HepG2 (cell line): Measurements from ENCODE around the gene VILL. TPM values are rescaled to one million over a fixed set of nuclear protein-coding genes. Genes with fewer than 3 reads are reported as not detected.

Experiments used
- ATAC-seq: fragments of 200-7000 bp; cut with Tn5 transposase; 3 replicates; pipeline ENCODE4 v1.9.1; 2020; ENCODE audit warnings: mild to moderate bottlenecking, moderate library complexity
- BruUV-seq: library from RNA; stranded (reverse); fragments of 400-500 nt; replicated peaks from 2 replicates; lab custom pipeline; 2021; lab: Mats Ljungman, UMichigan
- CTCF ChIA-PET: fragments of 300-600 bp; formaldehyde crosslinking; extraction: SDS; loops from one replicate; lab custom pipeline; 2021; ENCODE audit warnings: low total read pairs, inconsistent platforms, low intra/inter-chr PET ratio; lab: Yijun Ruan, JAX
- POLR2A ChIA-PET: fragments of 350-600 bp; sonication (Branson Sonifier 250); formaldehyde crosslinking; loops from one replicate; lab custom pipeline; 2020; ENCODE audit warnings: antibody characterized with exemption, inconsistent platforms; lab: Yijun Ruan, JAX
- DNase-seq: peaks from one replicate; pipeline ENCODE4 v3.0.0-alpha.2; 2015; ENCODE audit warnings: low spot score
- FAIRE-seq: peaks from 3 replicates; lab custom pipeline; 2011; peaks lifted over from hg19 to GRCh38; lab: Jason Lieb, UNC
- H2AFZ ChIP-seq: one replicate; pipeline ENCODE4 v1.6.1; 2011; ENCODE audit warnings: low read length, inconsistent platforms
- H3K27ac ChIP-seq: fragments of 300-600 bp; 3 replicates; pipeline ENCODE4 v1.8.0; 2011; ENCODE audit warnings: mixed run types, mild to moderate bottlenecking, mixed read lengths, low read length, inconsistent platforms; ENCODE audit not compliant: insufficient read depth; ENCODE audit errors: extremely low read length
- H3K27me3 ChIP-seq, 2 experiments: fragments of 200-600 bp in 1 of 2; 2 replicates in 1 of 2; 3 replicates in 1 of 2; pipeline versions ENCODE4 v1.6.0 to v1.8.0; 2011; ENCODE audit warnings: low read length in 2 of 2, mild to moderate bottlenecking in 2 of 2, moderate library complexity in 2 of 2, inconsistent platforms in 1 of 2; ENCODE audit not compliant: insufficient read depth in 2 of 2, control insufficient read depth in 1 of 2
- H3K36me3 ChIP-seq, 2 experiments: fragments of 200-600 bp in 1 of 2; replicated peaks in 1 of 2; 2 replicates in 1 of 2; 3 replicates in 1 of 2; pipeline versions ENCODE4 v1.5.1 to v1.8.0; 2011; ENCODE audit warnings: low read length in 2 of 2, inconsistent platforms in 1 of 2; ENCODE audit not compliant: insufficient read depth in 2 of 2, control insufficient read depth in 1 of 2
- H3K4me1 ChIP-seq: 2 replicates; pipeline ENCODE4 v1.5.1; 2012; ENCODE audit warnings: low read length, inconsistent platforms; ENCODE audit not compliant: insufficient read depth
- H3K4me2 ChIP-seq: 2 replicates; pipeline ENCODE4 v1.6.0; 2011; ENCODE audit warnings: low read depth, low read length, inconsistent platforms
- H3K4me3 ChIP-seq, 3 experiments: fragments of 200-600 bp in 1 of 3; sonication (generic), shearing (Covaris generic) in 1 of 3; replicated peaks in 1 of 3; 2 replicates each; pipeline ENCODE4 v1.5.1; 2011 to 2016; ENCODE audit warnings: low read length in 3 of 3, inconsistent platforms in 2 of 3, low read depth in 2 of 3, mild to moderate bottlenecking in 2 of 3, control low read depth in 1 of 3, mixed read lengths in 1 of 3; ENCODE audit not compliant: insufficient read depth in 1 of 3
- H3K79me2 ChIP-seq: one replicate; pipeline ENCODE4 v1.6.1; 2011; ENCODE audit warnings: low read length, inconsistent platforms; ENCODE audit not compliant: insufficient read depth
- H3K9ac ChIP-seq: 2 replicates; pipeline ENCODE4 v1.6.0; 2011; ENCODE audit warnings: mild to moderate bottlenecking, low read depth, low read length, inconsistent platforms; ENCODE audit not compliant: insufficient read depth
- H3K9me3 ChIP-seq: 2 replicates; pipeline ENCODE4 v1.5.1; 2012; ENCODE audit warnings: mild to moderate bottlenecking, low read length
- H4K20me1 ChIP-seq: 2 replicates; pipeline ENCODE4 v1.6.0; 2011; ENCODE audit warnings: inconsistent platforms, mild to moderate bottlenecking, low read length, moderate library complexity; ENCODE audit not compliant: insufficient read depth
- ARNTL ChIP-seq: sonication (generic); formaldehyde crosslinking; IDR thresholded peaks from 2 replicates; pipeline ENCODE4 v1.4.0; 2020; ENCODE audit warnings: mild to moderate bottlenecking, missing genetic modification reagents
- MLX ChIP-seq: IDR thresholded peaks from 2 replicates; pipeline ENCODE4 v1.6.1; 2016
- NAIF1 ChIP-seq: sonication (generic); formaldehyde crosslinking; IDR thresholded peaks from 2 replicates; pipeline ENCODE4 v1.5.0; 2020; ENCODE audit warnings: mild to moderate bottlenecking, missing genetic modification reagents, borderline replicate concordance
- NFAT5 ChIP-seq: sonication (generic); formaldehyde crosslinking; IDR thresholded peaks from 2 replicates; pipeline ENCODE4 v1.4.0; 2020; ENCODE audit warnings: missing genetic modification reagents
- TEAD3 ChIP-seq: optimal IDR thresholded peaks from 2 replicates; pipeline ENCODE3; 2016; ENCODE audit warnings: borderline replicate concordance
- U2AF2 ChIP-seq: fragments of 200-400 bp; formaldehyde crosslinking; IDR thresholded peaks from 2 replicates; pipeline ENCODE4 v1.6.1; 2017; ENCODE audit warnings: low read depth, mild to moderate bottlenecking, low read length
- ZBTB3 ChIP-seq: sonication (generic); formaldehyde crosslinking; IDR thresholded peaks from 2 replicates; pipeline ENCODE4 v1.4.0; 2020; ENCODE audit warnings: low read depth, mild to moderate bottlenecking, moderate library complexity, missing genetic modification reagents, borderline replicate concordance
- ZNF12 ChIP-seq: sonication (generic); formaldehyde crosslinking; IDR thresholded peaks from 2 replicates; pipeline ENCODE4 v1.5.0; 2020; ENCODE audit warnings: missing genetic modification reagents
- ZNF431 ChIP-seq: sonication (generic); formaldehyde crosslinking; IDR thresholded peaks from 2 replicates; pipeline ENCODE4 v1.9.0; 2022; ENCODE audit warnings: missing genetic modification reagents, low read depth, mild to moderate bottlenecking, borderline replicate concordance
- ZNF556 ChIP-seq: sonication (generic); formaldehyde crosslinking; IDR thresholded peaks from 2 replicates; pipeline ENCODE4 v1.4.0; 2020; ENCODE audit warnings: mild to moderate bottlenecking, missing genetic modification reagents, borderline replicate concordance
- ZSCAN20 ChIP-seq: sonication (generic); formaldehyde crosslinking; IDR thresholded peaks from 2 replicates; pipeline ENCODE4 v1.4.0; 2020; ENCODE audit warnings: missing genetic modification reagents, mild to moderate bottlenecking, borderline replicate concordance
- WGBS: methylation state at CpG from one replicate; pipeline ENCODE4 v1.1.6; 2017; ENCODE audit warnings: low lambda C conversion rate; 5-methylcytosine and 5-hydroxymethylcytosine counted together
- in situ Hi-C: cut with HindIII; loops from 2 replicates; pipeline ENCODE4 v1.10.0; 2017; ENCODE audit warnings: low pct_unique_long_range_greater_than_20kb; ENCODE audit not compliant: extremely low pct_ligation_motif_present
- intact Hi-C: fragments of 100-400 bp; cut with micrococcal nuclease; formaldehyde crosslinking; loops from one replicate; pipeline ENCODE4 v1.10.0; 2022; ENCODE audit not compliant: unreplicated experiment
- polyA plus RNA-seq, 8 experiments: library from polyadenylated mRNA; depleted of rRNA in 3 of 8; stranded (reverse) in 7 of 8; unstranded in 1 of 8; fragments of >200 nt; fragmentation: Illumina TruSeq in 4 of 8; extraction: Trizol in 4 of 8; gene quantifications; 2 replicates each; pipeline versions ENCODE4 v1.2.1 to v1.2.3, GENCODE V29; 2011 to 2016; ENCODE audit warnings: low read depth in 4 of 8, missing spikeins in 1 of 8, mixed read lengths in 1 of 8; ENCODE audit not compliant: insufficient read depth in 1 of 8
- total RNA-seq, 5 experiments: library from RNA; depleted of rRNA; stranded (reverse); fragments of >200 nt; fragmentation: Illumina TruSeq; extraction: Trizol; gene quantifications; 2 replicates each; pipeline ENCODE4 v1.2.3, GENCODE V29; 2016; ENCODE audit warnings: low read depth in 1 of 5

The VILL gene
- total and polyA plus RNA-seq, 2 of the 13 experiments (the other 11 are each of a cell fraction or from before 2014, with no cell fraction given) = 3.2 to 5.3 TPM

- no peak overlapping the region for H2AFZ ChIP-seq
- no peak for TF ChIP-seq U2AF2
- TF ChIP-seq ZNF556 (CRISPR knock-in tag) = no peak
- no peak for TF ChIP-seq ZNF431 (CRISPR knock-in tag)
- peak; percentile 90 for TF ChIP-seq ZNF12 (CRISPR knock-in tag)
- no peak for TF ChIP-seq NFAT5
- no peak for TF ChIP-seq ZBTB3 (CRISPR knock-in tag)
- no peak for TF ChIP-seq NAIF1 (CRISPR knock-in tag)
- peak; percentile 79 for TF ChIP-seq ARNTL (CRISPR knock-in tag)
- no peak for TF ChIP-seq ZSCAN20
- TF ChIP-seq TEAD3 (CRISPR knock-in tag) = peak; percentile 16
- peak; percentile 80; the same call in 1 of the 2 replicates for TF ChIP-seq MLX (CRISPR knock-in tag)
Measured at GRCh38 chr3:37995652-37996641, 5.4 kb downstream of the VILL start.

More at GRCh38 chr3:37995652-37996641, 5.4 kb downstream of the VILL start:
- no peak for ATAC-seq
- Histone ChIP-seq H4K20me1 (no peaks in the 10 kb centered on the region), H3K4me2 (no peak overlapping the region; the same call in 1 of the 2 replicates), H3K4me3 (no peak overlapping the region), H3K9ac (no peak overlapping the region), H3K27ac (no peak overlapping the region), H3K36me3 (no peaks in the 10 kb centered on the region), H3K79me2 (no peaks in the 10 kb centered on the region), H3K27me3 (peaks cover 0 to 26% of the 10 kb centered on the region in 2 experiments; a peak in 2 of 5 replicates), H3K4me1 (peaks cover 76% of the 10 kb centered on the region), H3K9me3 (no peaks in the 10 kb centered on the region)
- FAIRE-seq = peak; percentile 58
- POLR2A ChIA-PET = interaction anchor here (1.0 to 1.5 kb wide), 4 partner anchors 9 to 169 kb away, joined by 3 to 5 read pairs (median 4); partner anchors contain the start of gene OXSR1
- CTCF ChIA-PET = interaction anchor here (1.5 to 1.8 kb wide), 2 partner anchors 21 to 141 kb away, joined by 6 to 10 read pairs; no protein-coding TSS in a partner anchor
- DNase-seq = peak; percentile 39
- intact Hi-C loops = no loop called here
- BruUV-seq = no TSS peak
- WGBS = 20% methylated on average over 7 of the region's 10 CpGs
- in situ Hi-C loops = no loop called here
